ENCODE results near the gene EEF1E1.

EEF1E1 gene

DNA sequence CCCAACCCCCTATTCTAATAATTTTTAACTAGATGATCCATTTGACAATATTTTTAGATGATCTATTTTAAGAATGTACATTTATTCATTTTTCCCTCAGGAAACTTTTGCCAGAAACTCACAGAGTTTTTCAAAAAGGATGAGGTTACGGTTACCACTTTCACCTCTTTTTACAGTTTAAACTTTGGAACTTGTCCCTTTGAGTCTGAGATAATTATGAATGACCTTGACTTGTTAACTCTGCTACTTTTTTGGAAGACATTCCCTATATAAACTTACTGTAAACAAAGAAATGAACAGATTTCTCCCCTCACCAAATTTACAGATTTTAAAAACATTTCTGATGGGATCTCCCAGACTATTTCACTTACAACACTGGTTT lies 19.8 kb downstream of the EEF1E1 start:
- no peak for DNase-seq (ENCODE audit: low spot score)
- TF ChIP-seq, protein P1, sequence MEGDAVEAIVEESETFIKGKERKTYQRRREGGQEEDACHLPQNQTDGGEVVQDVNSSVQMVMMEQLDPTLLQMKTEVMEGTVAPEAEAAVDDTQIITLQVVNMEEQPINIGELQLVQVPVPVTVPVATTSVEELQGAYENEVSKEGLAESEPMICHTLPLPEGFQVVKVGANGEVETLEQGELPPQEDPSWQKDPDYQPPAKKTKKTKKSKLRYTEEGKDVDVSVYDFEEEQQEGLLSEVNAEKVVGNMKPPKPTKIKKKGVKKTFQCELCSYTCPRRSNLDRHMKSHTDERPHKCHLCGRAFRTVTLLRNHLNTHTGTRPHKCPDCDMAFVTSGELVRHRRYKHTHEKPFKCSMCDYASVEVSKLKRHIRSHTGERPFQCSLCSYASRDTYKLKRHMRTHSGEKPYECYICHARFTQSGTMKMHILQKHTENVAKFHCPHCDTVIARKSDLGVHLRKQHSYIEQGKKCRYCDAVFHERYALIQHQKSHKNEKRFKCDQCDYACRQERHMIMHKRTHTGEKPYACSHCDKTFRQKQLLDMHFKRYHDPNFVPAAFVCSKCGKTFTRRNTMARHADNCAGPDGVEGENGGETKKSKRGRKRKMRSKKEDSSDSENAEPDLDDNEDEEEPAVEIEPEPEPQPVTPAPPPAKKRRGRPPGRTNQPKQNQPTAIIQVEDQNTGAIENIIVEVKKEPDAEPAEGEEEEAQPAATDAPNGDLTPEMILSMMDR (IDR thresholded peaks at IDR 0.05; ENCODE audit: extremely low read depth, missing control alignments) = no peak

DNA sequence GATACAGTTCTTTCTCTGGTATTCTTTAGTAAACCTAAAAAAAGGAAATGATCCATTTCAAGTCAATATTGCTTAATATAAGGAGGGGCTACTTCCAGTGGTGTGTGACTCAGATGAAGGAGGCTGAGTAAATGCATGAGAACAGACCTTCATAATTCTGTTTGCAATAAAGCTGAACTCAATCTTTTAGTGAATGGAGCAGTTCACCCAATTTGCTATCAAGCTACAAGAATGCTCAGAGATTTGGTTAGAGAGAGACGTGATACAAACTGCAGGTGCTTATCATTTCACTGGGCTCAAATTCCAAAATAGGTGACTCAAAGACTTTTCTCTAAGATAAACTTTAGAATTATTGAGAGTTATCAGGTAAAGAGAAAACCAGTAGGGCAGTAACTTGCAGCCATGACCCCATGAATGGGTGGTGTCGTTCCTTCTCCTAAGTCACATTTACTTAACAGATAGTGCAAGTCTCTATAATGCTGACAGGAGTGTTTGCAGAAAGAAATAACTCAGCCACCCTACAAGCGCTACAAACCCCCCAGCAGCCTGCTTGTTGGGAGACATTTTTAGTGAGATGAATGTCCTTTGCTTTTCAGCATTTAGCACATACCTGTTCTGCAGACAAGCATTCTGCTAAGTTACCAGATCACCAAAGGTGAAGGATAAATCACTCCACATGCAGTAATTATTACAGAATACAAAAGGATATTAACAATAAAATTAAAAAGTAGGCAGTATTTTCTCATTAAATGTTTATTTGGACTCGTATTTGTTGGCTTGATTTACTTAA lies 21.8 kb downstream of the EEF1E1 start:
- DNase-seq (ENCODE audit: low spot score) = no peak
- TF ChIP-seq, protein P1 (IDR thresholded peaks at IDR 0.05; ENCODE audit: extremely low read depth, missing control alignments) = no peak

DNA sequence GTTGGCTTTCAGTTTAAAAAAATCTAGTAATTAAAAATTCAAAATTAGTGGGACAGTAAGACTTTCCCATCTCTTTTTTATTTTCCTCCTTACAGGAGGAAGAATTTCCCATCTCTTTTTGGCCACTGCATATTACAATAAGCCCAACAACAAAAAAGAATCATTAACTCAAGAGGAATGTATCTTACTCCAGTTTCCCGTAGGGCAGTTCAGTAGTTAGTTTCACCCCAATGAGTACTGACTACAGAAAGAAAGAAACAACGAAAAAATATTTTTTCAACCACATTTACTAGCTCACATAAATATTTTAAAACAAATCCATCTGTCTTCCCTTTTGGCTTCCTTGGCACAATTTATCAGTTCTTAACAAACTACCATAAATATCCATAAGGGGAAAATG lies 23.2 kb downstream of the EEF1E1 start:
- DNase-seq (ENCODE audit: low spot score) = no peak
- TF ChIP-seq, protein P1 (IDR thresholded peaks at IDR 0.05; ENCODE audit: extremely low read depth, missing control alignments) = no peak

DNA sequence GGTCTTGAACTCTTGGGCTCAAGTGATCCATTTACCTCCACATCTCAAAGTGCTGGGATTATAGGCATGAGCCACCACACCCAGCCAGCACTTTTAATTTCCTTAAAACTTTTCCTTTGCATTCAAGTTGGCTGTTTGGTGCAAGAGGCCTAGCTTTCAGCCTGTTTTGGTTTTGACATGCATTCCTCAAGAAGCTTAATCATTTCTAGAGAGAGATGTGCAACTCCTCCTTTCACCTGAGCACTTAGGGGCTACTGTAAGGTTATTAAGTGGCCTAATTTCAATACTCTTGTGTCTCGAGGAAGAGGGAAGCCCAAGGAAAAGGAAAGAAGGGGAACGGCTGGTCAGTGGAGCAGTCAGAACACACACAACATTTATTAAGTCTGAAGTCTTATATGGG lies 24.4 kb downstream of the EEF1E1 start:
- TF ChIP-seq, protein P1 (IDR thresholded peaks at IDR 0.05; ENCODE audit: extremely low read depth, missing control alignments) = no peak
- no peak for DNase-seq (ENCODE audit: low spot score)

DNA sequence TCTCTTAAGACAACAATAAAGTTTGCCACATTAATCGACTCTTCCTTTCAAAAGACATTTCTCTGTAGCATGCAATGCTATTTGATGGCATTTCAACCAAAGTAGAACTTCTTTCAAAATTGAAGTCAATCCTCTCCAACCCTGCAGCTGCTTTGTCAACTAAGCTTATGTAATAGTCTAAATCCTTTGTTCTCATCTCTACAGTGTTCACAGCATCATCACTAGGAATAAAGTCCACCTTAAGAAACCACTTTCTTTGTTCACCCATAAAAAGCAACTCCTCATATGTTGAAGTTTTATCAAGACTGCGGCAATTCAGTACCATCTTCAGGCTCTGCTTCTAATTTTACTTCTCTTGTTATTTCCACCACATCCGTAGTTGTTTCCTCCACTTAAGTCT lies 26.6 kb downstream of the EEF1E1 start:
- TF ChIP-seq, protein P1 (IDR thresholded peaks at IDR 0.05; ENCODE audit: extremely low read depth, missing control alignments) = no peak
- DNase-seq (ENCODE audit: low spot score) = no peak

DNA sequence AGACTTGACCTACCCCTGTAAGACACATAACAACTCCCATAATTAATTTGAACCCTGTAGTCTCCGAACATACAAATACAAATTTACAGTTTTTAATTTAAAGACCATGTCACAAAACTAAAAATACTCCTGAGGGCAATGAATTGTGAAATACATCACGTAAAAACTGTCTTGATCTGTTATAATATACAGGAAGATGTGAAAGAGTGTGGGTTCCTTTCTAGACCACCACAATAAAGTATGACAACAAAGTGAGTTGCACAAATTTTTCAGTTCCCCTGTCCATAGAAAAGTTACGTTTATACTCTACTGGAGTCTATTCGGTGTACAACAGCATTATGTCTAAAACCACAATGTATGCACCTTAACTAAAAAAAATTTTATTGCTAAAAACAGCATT lies 27.2 kb downstream of the EEF1E1 start:
- DNase-seq (ENCODE audit: low spot score) = no peak
- TF ChIP-seq, protein P1 (IDR thresholded peaks at IDR 0.05; ENCODE audit: extremely low read depth, missing control alignments) = no peak

DNA sequence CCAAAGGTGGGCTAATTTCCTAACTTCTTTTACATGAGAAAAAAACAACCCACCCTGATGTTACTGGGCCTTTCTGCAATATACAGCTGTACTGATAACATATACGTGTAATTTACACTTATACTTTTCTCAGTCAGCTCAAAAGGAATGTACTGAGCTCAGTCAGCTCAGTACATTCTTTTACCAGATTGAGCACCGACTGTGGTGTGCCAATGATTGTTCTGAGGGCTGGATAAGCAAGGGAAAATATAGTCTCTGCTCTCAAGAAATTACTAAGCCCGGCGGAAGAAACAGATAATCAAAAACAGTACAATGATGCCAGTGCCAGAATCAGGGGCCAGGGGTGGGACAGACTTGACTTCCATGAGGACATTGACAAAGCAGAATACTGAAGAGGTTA lies 28.1 kb downstream of the EEF1E1 start:
- TF ChIP-seq, protein P1 (IDR thresholded peaks at IDR 0.05; ENCODE audit: extremely low read depth, missing control alignments) = no peak
- DNase-seq (ENCODE audit: low spot score) = no peak
